ENCODE measurements around the gene SAYSD1.

- TF ChIP-seq, protein P1, sequence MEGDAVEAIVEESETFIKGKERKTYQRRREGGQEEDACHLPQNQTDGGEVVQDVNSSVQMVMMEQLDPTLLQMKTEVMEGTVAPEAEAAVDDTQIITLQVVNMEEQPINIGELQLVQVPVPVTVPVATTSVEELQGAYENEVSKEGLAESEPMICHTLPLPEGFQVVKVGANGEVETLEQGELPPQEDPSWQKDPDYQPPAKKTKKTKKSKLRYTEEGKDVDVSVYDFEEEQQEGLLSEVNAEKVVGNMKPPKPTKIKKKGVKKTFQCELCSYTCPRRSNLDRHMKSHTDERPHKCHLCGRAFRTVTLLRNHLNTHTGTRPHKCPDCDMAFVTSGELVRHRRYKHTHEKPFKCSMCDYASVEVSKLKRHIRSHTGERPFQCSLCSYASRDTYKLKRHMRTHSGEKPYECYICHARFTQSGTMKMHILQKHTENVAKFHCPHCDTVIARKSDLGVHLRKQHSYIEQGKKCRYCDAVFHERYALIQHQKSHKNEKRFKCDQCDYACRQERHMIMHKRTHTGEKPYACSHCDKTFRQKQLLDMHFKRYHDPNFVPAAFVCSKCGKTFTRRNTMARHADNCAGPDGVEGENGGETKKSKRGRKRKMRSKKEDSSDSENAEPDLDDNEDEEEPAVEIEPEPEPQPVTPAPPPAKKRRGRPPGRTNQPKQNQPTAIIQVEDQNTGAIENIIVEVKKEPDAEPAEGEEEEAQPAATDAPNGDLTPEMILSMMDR (IDR thresholded peaks at IDR 0.05) = no peak
- no peak for TF ChIP-seq EP300 (IDR thresholded peaks at IDR 0.05; ENCODE audit: low read depth)
Observed at GRCh38 chr6:39086294-39086693, 28.7 kb downstream of the SAYSD1 start.
